Activated T-cell treated with anti-CD3 and anti-CD28 coated beads, Interleukin-2, amount 50 U/mL, for 48 hours (primary cell): ENCODE results near the gene KIF1B.
A peak's percentile ranks its signal among the peaks of the same experiment; 100 is the strongest.
"Not testable (repeated sequence)": the region's sequence is repeated elsewhere in the genome, so short reads cannot be mapped to it uniquely, and the experiment has no call there.

ENCODE experiments used
- DNase-seq, 2 experiments: peaks; one replicate each; pipeline ENCODE4 v3.0.0-alpha.2; 2020

The KIF1B gene

DNA sequence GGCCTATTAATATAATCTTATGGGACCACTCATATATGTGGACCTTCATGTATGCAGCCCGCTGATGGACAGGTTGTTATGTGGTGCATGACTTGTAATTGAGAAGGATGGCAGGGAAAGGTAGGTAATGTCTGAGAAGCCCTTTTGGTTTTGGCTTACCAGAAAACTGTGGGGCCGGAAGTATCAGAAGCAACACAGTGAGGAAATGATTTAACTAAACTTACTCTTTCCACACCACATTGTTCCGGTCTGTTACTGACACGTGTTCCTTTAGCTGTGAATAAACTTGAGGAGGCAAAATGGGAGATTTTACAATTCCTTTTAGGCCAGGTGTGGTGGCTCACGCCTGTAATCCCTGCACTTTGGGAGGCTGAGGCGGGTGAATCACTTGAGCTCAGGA, 32.4 kb downstream of the KIF1B start:
- DNase-seq = no peak

- DNase-seq = no peak
Observed at GRCh38 chr1:10245674-10246073, 35.3 kb downstream of the KIF1B start.

DNA sequence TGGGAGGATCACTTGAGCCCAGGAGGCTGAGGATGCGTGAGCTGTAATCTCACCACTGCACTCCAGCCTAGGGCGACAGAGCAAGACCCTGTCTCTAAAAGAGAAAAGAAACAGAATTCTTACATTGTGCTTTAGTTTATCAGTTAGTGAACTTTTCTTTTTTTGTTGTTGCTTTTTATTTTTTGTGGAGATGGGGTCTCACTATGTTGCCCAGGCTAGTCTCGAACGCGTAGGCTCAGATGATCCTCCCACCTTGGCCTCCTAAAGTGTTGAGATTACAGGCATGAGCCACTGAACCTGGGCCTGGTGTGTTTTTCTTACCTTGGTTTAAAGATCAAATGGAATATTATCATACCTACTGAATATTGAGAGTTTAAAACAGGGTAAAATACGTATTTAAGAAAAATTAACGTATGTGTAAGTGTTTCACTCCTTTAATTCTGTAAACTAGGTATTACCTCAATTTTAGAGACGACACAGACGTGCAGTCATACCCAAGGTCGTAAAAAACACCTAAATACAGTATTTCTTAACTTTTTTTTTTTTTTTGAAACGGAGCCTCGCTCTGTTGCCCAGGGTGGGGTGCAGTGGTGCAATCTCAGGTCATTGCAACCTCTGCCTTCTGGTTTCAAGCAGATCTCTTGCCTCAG, 39.6 kb downstream of the KIF1B start:
- DNase-seq = no peak

- DNase-seq = no peak
Observed at GRCh38 chr1:10250663-10251062, 40.3 kb downstream of the KIF1B start.

DNA sequence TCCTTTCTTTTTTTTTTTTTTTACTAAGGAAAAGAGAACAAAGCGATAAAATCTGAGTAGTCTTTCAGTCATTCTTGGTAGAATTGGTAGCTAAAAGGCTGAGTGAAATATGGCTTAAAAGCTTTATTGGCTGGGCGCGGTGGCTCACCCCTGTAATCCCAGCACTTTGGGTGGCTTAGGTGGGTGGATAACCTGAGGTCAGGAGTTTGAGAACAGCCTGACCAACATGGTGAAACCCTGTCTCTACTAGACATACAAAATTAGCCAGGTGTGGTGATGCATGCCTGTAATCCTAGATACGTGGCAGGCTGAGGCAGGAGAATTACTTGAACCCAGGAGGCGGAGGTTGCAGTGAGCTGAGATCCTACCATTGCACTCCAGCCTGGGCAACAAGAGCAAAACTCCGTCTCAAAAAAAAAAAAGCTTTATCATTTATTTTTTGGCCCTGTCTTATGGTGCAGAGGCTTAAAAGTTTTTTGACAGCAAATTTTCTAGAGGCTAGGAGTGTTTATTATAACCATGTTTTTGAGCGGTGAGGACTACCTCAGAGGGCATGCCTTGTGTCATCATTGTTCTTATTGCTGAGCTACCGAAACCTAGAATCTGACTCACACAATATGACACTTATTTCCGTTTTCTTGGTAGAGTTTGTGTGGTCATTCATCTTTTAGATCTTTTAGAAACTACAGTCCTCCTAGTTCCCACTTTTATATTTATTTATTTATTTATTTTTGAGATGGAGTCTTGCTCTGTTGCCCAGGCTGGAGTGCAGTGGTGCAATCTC, 41.1 kb downstream of the KIF1B start:
- DNase-seq = not testable (repeated sequence)

DNA sequence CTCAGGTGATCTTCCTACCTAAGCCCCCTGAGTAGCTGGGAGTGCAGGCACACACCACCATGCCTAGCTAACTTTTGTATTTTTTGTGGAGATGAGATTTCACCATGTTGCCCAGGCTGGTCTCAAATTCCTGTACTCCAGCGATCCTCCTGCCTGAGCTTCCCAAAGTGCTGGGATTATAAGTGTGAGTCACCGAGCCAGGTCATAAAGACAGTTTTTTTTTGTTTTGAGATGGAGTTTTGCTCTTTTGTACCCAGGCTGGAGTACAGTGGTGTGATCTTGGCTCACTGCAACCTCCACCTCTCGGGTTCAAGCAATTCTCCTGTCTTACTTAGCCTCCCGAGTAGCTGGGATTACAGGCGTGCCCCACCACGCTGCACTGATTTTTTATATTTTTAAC, 42.1 kb downstream of the KIF1B start:
- DNase-seq = no peak

DNA sequence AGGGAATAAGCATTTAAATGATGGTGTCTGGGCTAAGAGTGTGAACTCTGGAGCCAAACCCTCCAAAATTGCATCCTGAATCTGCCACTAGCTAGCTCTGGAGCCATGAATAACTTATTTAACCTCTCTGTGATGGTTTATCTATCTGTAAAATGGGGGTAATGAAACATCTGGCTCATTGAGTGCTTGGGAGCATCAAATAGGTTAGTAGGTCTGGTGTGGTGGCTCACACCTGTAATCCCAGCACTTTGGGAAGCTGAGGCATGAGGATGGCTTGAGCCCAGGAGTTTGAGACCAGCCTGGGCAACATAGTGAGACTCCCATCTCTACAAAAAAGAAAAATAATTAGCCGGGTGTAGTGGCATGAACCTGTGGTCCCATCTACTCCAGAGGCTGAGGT, 42.8 kb downstream of the KIF1B start:
- DNase-seq = no peak

- no peak for DNase-seq
Observed at GRCh38 chr1:10253755-10254154, 43.4 kb downstream of the KIF1B start.

DNA sequence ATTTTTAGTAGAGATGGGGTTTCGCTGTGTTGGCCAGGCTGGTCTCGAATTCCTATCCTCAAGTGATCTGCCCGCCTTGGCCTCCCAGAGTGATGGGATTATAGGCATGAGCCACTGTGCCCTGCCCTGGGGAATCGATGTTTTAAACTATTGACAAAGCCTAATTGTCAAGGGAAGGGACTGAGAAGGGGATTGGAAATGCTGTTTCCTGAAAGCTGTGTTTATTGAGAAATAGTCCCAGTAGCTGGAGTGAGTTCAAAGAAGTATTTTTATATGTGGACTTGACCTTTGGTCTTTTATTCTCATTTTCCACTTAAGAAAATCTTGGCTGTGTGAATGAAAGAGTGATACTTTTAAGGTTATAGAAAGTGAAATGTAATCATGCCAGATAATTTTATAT, 47.5 kb downstream of the KIF1B start:
- DNase-seq = no peak

GRCh38 chr1:10259547-10259946, 49.2 kb downstream of the KIF1B start:
- not testable (repeated sequence) for DNase-seq

DNA sequence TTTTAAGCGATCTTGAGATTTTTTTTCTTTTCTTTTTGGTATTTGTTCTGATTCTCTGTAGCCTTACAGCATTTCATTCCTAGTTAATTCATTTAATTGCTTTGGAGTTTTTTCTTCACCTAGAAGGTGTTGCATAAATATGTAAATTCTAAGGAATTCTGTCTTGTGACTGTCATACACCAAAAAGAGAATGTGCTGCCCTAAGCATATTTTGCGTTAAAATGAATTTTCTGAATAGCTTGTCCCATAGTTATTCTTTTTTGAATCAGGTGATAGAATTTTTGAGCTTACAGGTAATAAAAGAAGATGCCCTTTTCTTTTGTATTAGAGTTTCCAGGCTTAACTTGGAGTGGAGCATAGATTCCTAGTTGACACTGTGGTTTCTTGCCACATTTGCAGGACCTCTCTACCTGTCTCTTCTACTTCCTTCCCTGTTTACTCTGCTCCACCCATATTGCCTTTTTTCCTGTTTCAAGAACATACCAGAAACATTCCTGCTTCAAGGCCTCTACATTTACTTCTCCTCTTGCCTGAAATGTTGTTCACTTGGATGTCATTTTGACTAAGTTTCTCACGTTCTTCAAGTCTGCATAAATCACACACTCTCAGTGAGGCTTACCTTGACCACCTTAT, 53.2 kb downstream of the KIF1B start:
- DNase-seq = no peak

GRCh38 chr1:10265027-10265426, 54.7 kb downstream of the KIF1B start:
- no peak for DNase-seq

DNA sequence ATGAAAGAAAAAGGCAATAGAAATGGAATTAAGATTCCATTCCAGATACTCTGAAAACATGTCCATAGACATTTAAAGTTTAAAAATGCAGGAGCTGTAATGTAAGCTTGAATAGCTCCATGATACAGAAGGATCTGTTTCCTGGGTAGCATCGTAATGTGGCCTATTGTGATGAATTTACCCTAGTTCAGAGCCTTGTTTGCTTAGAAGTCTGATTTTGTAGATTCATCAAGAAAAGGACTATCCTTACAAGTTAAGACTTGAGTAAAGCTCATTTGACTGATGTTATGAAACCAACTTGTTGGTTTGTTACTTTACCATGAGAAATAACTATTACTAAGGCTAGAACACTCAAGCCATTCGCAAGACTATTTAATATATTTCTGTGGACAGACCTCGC, 55.5 kb downstream of the KIF1B start:
- no peak for DNase-seq

- DNase-seq = no peak
Observed at GRCh38 chr1:10267319-10267718, 56.9 kb downstream of the KIF1B start.

- no peak for DNase-seq
Observed at GRCh38 chr1:10267921-10268320, 57.6 kb downstream of the KIF1B start.

GRCh38 chr1:10271090-10271489, 60.7 kb downstream of the KIF1B start:
- no peak for DNase-seq

GRCh38 chr1:10271869-10272268, 61.5 kb downstream of the KIF1B start:
- no peak for DNase-seq

DNA sequence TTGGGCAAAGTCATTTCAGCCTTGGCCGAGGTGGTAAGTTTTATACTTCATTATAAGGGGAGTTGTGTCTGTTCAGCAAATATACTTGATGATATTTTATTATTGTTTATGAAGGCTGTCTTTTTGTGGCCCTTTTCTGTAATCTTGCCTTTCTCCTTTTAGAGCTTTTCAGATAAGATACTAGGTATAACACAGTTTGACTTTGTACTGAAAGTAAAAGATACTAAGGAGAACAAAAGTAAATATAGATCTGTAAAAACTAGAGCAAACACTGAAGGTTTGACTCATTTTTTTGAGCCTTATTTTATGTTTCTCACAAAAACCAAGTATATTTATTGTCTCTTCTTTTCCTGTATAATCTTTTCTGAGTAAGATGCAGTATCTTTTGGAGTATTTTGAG, 61.9 kb downstream of the KIF1B start:
- DNase-seq = no peak

- no peak for DNase-seq
Observed at GRCh38 chr1:10278880-10279279, 68.5 kb downstream of the KIF1B start.

- no peak for DNase-seq
Observed at GRCh38 chr1:10280439-10281350, 70.3 kb downstream of the KIF1B start.

- DNase-seq = peak; percentile 42 to 52
Observed at GRCh38 chr1:10283318-10283984, 73.1 kb downstream of the KIF1B start.

DNA sequence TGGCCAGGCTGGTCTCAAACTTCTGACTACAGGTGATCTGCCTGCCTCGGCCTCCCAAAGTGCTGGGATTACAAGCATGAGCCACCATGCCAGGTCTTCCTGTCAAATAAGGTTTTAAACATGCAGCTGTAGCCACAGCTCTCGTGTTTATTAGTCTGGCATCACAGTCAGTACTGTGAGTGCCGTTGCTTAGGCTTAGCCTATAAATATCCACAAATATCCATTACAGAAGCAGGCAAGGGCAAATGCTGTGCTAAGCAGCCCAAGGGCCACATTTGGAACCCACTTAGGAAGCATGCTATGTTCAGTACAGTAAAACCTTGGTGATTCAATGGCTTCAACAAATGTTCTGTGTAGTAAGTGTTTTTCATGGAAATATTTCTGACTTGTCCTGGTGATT, 75.9 kb downstream of the KIF1B start:
- DNase-seq = no peak
